GM21529 (cell line): ENCODE measurements around the gene MAB21L3.
"Not testable (repeated sequence)": the region's sequence is repeated elsewhere in the genome, so short reads cannot be mapped to it uniquely, and the experiment has no call there.

ENCODE experiments used
- ATAC-seq: cut with Tn5 transposase; IDR thresholded peaks from one replicate; pipeline ENCODE4 v1.9.1; 2021; ENCODE audit not compliant: unreplicated experiment

The MAB21L3 gene

GRCh38 chr1:116133696-116134475, 22.7 kb downstream of the MAB21L3 start:
- no peak for ATAC-seq

DNA sequence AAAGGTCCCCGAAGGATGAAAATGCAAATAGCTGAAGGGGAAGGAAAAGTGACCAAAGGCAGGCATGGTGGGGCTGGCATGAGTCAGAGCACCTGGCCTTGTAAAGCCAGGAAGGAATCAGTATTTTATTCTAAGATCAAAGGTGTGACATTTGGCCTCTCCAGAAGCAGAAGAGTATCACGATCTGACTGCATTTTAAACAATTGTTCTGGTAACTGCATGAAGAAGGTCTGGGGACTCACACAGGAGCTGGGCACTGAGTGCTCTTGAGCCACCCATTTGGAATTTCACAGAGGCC, 23.2 kb downstream of the MAB21L3 start:
- ATAC-seq = no peak

DNA sequence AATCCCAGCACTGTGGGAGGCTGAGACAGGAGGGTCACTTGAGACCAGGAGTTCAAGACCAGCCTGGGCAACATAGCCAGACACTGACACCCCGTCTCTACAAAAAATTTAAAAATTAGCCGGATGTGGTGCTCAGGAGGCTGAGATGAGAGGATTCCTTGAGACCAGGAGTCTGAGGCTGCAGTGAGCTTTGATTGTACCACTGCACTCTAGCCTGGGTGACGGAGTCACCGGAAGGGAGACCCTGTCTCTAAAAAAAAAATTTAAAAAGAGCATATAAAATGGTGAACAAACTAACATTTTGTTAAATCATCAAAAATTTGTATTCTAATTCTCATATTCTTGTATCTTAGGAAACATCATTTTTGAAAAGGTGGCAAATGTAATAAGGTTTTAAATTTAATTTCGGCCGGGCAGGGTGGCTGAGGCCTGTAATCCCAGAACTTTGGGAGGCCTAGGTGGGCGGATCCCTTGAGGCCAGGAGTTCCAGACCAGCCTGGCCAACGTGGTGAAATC, 27.1 kb downstream of the MAB21L3 start:
- ATAC-seq = no peak

DNA sequence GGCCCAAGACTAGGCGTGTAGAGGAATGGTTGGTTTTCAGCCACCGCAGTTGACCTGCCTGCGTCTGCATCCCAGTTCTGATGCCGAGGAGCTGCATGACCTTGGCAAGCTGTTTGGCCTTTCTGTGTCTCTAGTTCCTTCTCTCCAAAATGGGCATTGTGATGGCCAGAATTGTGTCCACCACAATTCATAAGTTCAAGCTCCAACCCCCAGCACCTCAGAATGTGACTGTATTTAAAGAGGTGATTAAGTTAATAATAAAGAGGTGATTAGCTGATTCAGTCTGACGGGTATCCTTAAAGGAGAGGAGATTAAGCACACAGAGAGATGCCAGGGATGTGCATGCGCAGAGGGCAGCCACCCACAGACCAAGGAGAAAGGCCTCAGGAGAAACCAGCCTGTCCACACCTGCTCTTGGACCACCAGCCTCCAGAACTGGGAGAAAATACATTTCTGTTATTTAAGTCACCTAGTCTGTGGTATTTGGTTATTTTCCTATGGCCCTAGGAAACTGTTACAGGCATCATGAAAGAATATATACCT, 28.5 kb downstream of the MAB21L3 start:
- ATAC-seq = no peak

DNA sequence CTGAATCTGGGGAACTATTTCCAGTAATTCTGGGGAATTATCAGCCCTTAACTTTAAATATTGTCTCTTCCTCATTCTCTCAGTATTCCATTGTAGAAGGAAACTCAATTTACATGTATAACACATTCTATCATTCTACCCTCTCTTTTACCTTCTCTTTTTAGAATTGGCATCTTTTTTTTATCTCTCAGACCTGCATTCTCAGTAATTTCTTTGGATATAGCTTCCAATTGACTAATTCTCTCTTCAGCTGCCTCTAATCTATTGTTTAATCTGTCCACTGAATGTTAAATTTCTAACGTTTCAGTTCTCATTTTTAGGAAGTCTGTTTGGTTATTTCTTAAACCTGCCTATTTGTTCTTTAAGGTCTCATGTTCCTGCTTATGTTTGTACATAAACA, 33.0 kb downstream of the MAB21L3 start:
- no peak for ATAC-seq

DNA sequence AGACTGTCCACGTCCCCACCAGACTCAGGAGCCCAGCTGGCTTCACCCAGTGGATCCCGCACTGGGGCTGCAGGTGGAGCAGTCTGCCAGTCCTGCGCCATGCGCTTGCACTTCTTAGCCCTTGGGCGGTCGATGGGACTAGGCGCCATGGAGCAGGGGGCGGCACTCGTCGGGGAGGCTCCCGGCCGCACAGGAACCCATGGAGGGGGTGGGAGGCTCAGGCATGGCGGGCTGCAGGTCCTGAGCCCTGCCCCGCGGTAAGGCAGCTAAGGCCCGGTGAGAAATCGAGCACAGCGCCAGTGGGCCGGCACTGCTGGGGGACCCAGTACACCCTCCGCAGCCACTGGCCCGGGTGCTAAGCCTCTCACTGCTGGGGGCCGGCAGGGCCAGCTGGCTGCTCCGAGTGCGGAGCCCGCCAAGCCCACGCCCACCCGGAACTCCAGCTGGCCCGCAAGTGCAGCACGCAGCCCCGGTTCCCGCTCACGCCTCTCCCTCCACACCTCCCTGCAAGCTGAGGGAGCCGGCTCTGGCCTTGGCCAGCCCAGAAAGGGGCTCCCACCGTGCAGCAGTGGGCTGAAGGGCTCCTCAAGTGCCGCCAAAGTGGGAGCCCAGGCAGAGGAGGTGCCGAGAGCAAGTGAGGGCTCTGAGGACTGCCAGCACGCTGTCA, 35.4 kb downstream of the MAB21L3 start:
- ATAC-seq = not testable (repeated sequence)

GRCh38 chr1:116147114-116147510, 35.9 kb downstream of the MAB21L3 start:
- ATAC-seq = no peak

DNA sequence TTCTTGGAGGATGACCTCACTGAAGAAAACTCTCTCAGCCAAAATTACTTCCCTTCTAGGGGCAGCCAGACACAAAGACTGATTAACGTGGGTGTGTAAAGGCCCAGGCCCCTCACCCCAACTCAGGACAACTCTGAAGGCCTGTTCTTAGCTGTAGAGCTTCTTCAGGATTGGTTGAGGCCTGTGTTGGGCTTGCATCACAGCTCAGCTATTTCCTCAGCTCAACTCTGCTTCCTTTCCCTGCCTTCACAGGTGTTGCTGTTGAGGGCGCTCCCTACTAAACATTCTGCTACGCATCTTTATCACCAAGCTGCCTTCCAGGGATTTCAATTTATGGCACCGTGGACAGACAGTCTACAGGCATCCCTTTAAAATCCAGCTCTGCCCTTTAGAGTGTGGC, 36.8 kb downstream of the MAB21L3 start:
- no peak for ATAC-seq

- no peak for ATAC-seq
These were observed 37.8 kb downstream of the MAB21L3 start for GRCh38 chr1:116148967-116149366.

DNA sequence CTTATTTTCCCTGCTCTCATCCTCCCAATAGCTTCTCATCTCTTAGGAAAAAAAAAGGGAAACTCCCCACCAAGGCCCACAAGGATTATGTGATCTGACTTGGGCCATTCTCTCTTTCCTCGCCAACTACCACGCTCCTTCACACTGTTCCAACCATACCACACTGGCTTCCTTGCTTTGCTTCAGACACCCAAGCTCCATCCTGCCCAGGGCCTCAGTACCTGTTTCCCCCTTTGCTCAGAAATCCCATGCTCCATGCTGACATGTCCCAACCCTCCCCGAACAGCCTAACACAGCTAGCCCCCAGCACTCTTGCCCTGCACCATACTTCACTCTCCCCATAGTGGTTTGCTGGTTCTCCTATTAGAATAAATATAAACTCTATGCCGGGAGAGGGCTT, 39.2 kb downstream of the MAB21L3 start:
- ATAC-seq = no peak

DNA sequence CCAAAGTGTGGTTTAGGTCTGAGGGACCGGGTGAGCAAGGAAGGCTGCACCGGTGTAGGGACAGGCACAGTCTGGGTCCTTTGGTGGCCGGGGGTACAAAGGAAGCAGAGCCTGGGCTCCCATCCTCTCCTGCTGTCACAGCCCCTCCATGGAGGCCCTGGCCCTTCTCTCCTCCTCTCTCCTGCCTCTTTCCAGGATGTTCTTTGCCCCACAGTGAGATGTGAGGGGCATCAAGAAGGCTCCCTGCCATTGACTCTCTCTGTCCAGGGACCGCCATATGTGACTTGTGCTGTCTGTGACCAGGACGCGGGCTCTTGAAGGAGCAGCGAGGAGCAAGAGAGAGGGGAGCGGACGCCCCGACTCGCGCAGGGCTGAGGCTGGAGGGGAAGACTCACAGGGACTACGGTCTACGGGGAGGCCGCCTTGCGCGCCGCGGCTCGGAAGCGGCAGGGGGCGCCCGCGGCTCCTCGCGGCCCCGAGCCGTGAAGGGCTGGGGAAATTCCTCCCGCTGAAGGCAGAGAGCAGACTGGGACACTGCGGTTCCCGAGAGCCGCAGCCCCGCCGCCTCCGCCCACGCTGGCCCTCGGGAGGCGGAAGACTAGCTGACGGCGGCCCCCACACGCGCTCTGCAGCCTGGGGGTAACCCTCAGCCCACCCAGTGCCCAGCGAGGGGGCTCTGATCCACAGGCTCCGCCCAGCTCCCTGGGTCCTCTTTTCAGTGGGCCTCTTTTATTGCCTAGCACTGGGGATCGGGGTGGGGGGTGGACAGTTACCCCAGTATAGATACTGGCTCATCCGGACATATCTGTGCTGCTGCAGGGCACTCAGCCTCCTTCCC, 40.8 kb downstream of the MAB21L3 start:
- ATAC-seq = peak; percentile 99

DNA sequence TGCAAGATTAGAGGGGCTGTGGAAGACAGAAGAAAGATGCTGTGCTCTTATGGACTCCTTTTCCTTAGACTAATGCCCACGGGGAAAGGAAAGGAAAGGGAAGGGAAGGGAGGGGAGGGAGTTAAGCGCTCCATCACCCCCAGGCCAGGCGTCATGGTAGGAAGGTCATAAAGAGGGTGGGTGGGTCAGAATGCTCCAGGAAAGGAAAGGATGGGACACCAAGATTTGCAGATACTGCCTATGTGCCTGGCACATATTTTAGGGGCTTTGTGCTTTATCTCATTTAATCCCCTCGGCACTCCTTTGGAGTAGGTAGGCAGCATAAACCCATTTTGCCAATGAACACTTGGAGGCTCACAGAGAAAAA, 41.4 kb downstream of the MAB21L3 start:
- no peak for ATAC-seq

DNA sequence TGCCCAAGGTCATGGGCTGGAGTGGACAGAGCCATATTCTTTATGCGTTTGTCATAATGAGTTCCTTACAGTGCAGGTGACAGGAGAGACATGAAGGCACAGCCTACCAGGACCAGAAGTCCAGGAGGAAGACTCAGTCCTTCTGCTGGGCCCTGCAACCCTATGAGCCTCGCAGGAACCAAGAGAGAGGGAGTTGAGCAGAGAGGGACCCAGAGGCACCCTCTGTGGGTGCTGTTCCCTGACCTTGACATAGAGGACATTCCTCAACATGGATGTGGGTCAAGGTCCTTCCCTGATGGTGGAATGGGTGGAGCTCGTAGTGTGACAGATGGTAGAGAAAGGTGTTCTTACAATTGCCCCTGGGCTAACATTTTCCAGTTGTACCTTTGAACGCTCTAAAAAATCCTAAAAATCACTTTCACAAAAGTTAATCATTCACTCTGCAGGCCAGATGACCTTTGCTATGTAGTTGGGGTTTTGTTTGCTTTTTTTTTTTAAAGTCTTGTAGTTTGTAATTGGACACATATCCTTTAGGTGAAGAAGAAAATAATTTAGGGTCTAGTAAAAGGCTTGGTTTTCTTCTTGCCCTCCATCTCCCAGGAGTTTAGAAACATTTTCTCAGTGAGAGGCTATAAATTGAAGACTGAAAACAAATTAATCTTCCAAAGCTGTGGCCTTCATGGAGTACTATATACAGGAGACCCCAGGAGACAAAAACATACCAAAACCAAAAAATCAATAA, 41.9 kb downstream of the MAB21L3 start:
- ATAC-seq = no peak

GRCh38 chr1:116153692-116154031, 42.5 kb downstream of the MAB21L3 start:
- ATAC-seq = no peak

DNA sequence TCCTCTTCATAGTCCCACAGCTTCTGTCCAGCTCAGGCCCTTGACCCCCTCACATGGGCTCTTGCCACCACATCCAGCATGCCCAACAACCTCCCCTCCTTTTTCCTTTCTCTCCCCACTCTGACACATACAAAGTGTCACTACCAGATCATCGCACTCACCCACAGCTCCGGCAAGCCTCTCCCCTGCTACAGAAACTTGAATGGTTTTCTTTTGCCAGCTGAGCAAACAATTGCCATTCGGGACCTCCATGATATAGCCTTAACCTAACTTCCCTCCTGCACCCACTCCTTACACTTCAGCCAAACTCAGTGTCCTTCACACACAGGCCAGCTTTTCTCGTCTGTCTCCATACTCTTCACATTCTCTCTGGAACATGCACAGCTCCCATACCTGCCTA, 43.3 kb downstream of the MAB21L3 start:
- no peak for ATAC-seq

- ATAC-seq = no peak
These were observed 45.9 kb downstream of the MAB21L3 start for GRCh38 chr1:116157096-116157495.

- ATAC-seq = no peak
These were observed 48.0 kb downstream of the MAB21L3 start for GRCh38 chr1:116159177-116159576.

DNA sequence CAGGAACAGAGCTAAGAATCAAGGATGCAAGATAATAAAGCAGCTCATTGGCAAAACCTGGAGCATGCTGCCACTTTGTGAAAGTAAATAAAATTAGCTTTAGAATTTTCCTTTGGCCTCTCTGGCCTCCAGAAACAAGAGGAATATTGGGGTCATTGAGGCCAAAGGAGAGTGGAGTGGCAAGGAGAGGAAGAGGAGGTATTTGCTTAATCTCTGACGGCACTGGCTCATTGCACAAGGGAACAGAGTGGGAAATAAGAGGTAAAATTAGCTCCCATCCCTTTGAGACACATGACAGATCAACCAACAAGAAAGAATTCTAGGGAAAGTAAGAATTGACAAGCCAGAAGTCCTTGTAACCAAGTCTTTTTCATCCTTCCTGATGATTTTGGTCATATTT, 48.4 kb downstream of the MAB21L3 start:
- no peak for ATAC-seq

DNA sequence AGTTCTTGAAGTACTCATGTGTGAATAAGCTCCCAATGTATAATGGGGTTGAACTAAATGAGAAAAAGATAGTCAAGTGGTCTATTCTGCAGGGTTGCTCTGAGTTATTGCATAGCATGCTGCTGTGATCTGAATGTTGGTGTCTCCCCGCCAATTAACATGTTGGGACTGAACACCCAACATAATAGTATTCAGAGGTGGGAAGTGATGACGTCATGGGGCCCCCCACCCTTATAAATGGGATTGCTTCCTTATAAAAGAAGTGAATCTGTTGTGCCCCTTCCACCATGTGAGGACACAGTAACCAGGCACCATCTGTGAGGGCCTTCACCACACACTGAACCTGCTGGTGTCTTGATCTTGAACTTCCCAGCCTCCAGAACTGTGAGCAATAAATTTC, 50.2 kb downstream of the MAB21L3 start:
- no peak for ATAC-seq

GRCh38 chr1:116161877-116162390, 50.7 kb downstream of the MAB21L3 start:
- ATAC-seq = no peak

DNA sequence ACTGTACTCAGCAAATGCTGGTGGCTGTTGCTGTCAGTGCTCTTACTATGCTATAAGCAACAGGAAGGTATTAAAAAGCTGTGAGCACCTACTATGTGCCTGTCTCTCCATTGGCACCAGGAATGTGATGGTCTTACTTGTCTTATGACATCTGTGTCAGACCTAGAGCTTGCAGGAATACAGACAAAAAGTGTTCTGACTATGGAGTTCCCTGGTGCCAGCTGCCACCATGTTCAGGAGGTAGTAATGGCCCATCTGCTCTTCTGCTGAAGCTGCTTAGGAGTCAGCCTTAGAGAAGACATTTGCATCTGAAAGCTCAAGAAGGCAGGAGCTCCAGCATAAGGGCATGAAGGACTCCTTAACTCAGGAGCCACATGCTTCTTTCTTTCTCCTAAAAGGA, 52.3 kb downstream of the MAB21L3 start:
- no peak for ATAC-seq
